HG03135 (cell line): ENCODE measurements around the gene IMMP2L.

Experiments used
- ATAC-seq: cut with Tn5 transposase; IDR thresholded peaks from one replicate; pipeline ENCODE4 v1.9.1; 2021; ENCODE audit warnings: mild to moderate bottlenecking, moderate library complexity; ENCODE audit not compliant: unreplicated experiment

The IMMP2L gene

DNA sequence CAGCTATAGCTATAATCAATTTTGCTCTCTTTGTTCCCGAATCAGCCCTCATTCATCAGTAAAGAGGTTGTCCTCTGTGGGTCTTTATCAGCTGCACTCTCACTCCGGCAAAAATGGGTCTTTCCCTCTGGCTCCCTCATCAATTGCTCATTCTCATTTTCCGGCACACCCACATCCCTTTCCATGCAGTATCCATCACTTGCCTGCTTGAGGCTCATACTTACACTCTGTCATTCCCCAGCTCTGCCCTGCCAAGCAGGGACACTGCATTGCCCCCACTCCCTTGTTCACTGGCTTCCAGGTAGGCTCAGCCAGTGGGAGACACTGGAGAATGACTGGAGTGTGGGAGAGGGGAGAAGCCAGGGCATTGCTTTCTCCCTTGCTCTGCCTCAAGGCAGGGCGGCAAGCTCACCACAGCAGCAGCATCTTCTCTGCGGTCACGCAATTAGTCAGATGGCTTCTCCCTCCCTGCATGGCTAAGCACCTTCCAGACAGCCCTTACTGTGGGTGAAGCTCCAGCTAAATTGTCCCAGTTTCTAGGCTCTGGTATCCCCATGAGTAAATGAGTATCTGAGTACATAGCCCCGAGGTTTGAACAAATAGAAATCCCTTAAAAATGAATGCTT lies 942.1 kb downstream of the IMMP2L start:
- ATAC-seq, result no peak
